HFFc6 (cell line): ENCODE measurements around the gene MRRF. TPM values are rescaled to one million over a fixed set of nuclear protein-coding genes. Genes with fewer than 3 reads are reported as not detected.
A peak's percentile ranks its signal among the peaks of the same experiment; 100 is the strongest.

Experiments used
- DNase-seq: peaks from one replicate; pipeline ENCODE4 v3.0.0-alpha.2; 2018
- H3K27ac Mint-ChIP-seq: 2 replicates; pipeline ENCODE4 v1.8.0; 2020; ENCODE audit warnings: mild to moderate bottlenecking, mixed read lengths
- H3K27me3 Mint-ChIP-seq: 2 replicates; pipeline ENCODE4 v1.8.0; 2021; ENCODE audit warnings: mild to moderate bottlenecking, moderate library complexity, mixed read lengths; ENCODE audit not compliant: insufficient read depth
- H3K36me3 Mint-ChIP-seq: 2 replicates; pipeline ENCODE4 v1.8.0; 2021; ENCODE audit warnings: low read depth, mixed read lengths
- H3K4me1 Mint-ChIP-seq: 2 replicates; pipeline ENCODE4 v1.8.0; 2020; ENCODE audit warnings: low read depth, mixed read lengths
- H3K4me3 Mint-ChIP-seq: 2 replicates; pipeline ENCODE4 v1.8.0; 2020; ENCODE audit warnings: mild to moderate bottlenecking, moderate library complexity, mixed read lengths
- H3K9me3 Mint-ChIP-seq: 2 replicates; pipeline ENCODE4 v1.8.0; 2020; ENCODE audit warnings: mild to moderate bottlenecking, mixed read lengths
- CTCF ChIP-seq: fragments of 200-600 bp; sonication (generic); IDR thresholded peaks from 2 replicates; pipeline ENCODE4 v1.5.0; 2021; ENCODE audit warnings: antibody characterized with exemption, mild to moderate bottlenecking
- total RNA-seq, 6 experiments: library from RNA; stranded (reverse); fragmentation: NEBNext Ultra II Directional; extraction: Animal tissue kit (Norgen Biotek cat#: 25700); gene quantifications; 2 replicates in 1 of 6; 3 replicates in 5 of 6; pipeline ENCODE4 v1.2.3, GENCODE V29; 2021

Gene MRRF
- total RNA-seq, 6 experiments from 2014 or later, result 27.1 to 32.2 (median 29.4) TPM

- H3K4me3 Mint-ChIP-seq, result no peak overlapping the region
- H3K4me1 Mint-ChIP-seq, result peaks cover 20% of the 10 kb centered on the region
- DNase-seq, result no peak
Observed at GRCh38 chr9:122221183-122221811, 43.4 kb upstream of the MRRF start.

GRCh38 chr9:122222791-122223190 lies 41.9 kb upstream of the MRRF start:
- no peak overlapping the region for H3K27ac Mint-ChIP-seq
- H3K36me3 Mint-ChIP-seq, result peaks cover 3% of the 10 kb centered on the region; the same call in 1 of the 2 replicates
- peaks cover 26% of the 10 kb centered on the region for H3K4me1 Mint-ChIP-seq
- no peak for DNase-seq
- 0 out of 2 replicates have a peak, but pooled peaks have one; percentile 13 for TF ChIP-seq CTCF
- H3K4me3 Mint-ChIP-seq, result no peak overlapping the region
- H3K27me3 Mint-ChIP-seq, result peaks cover 73% of the 10 kb centered on the region
- H3K9me3 Mint-ChIP-seq, result no peaks in the 10 kb centered on the region

More at GRCh38 chr9:122221183-122221811, 43.4 kb upstream of the MRRF start:
- TF ChIP-seq CTCF, result no peak
- Mint-ChIP-seq H3K27ac (no peak overlapping the region), H3K9me3 (no peaks in the 10 kb centered on the region), H3K36me3 (peaks cover 1% of the 10 kb centered on the region; the same call in 1 of the 2 replicates), H3K27me3 (peaks cover 71% of the 10 kb centered on the region)

GRCh38 chr9:122223435-122223834 lies 41.2 kb upstream of the MRRF start:
- no peak for TF ChIP-seq CTCF
- no peak for DNase-seq
- Mint-ChIP-seq H3K27me3 (peaks cover 66% of the 10 kb centered on the region), H3K4me1 (peaks cover 20% of the 10 kb centered on the region), H3K36me3 (peaks cover 3% of the 10 kb centered on the region; the same call in 1 of the 2 replicates), H3K27ac (no peak overlapping the region), H3K9me3 (no peaks in the 10 kb centered on the region), H3K4me3 (no peak overlapping the region)

GRCh38 chr9:122225312-122226141 lies 39.2 kb upstream of the MRRF start:
- Mint-ChIP-seq H3K36me3 (peaks cover 3% of the 10 kb centered on the region; the same call in 1 of the 2 replicates), H3K27ac (no peak overlapping the region), H3K9me3 (no peaks in the 10 kb centered on the region), H3K27me3 (peaks cover 47% of the 10 kb centered on the region), H3K4me1 (peaks cover 8% of the 10 kb centered on the region; the same call in 1 of the 2 replicates), H3K4me3 (no peak overlapping the region; the same call in 1 of the 2 replicates)
- no peak for TF ChIP-seq CTCF
- DNase-seq, result no peak

GRCh38 chr9:122226142-122226757 lies 38.4 kb upstream of the MRRF start:
- no peak for DNase-seq
- no peaks in the 10 kb centered on the region for H3K9me3 Mint-ChIP-seq
- H3K4me3 Mint-ChIP-seq, result peak overlapping the region; percentile 12; the same call in 1 of the 2 replicates
- peaks cover 43% of the 10 kb centered on the region for H3K27me3 Mint-ChIP-seq
- no peak for TF ChIP-seq CTCF
- H3K36me3 Mint-ChIP-seq, result peaks cover 3% of the 10 kb centered on the region; the same call in 1 of the 2 replicates
- H3K4me1 Mint-ChIP-seq, result peaks cover 8% of the 10 kb centered on the region; the same call in 1 of the 2 replicates
- H3K27ac Mint-ChIP-seq, result no peak overlapping the region
